ENCODE measurements around the gene CTIF.

- TF ChIP-seq CTCF (IDR thresholded peaks at IDR 0.05; ENCODE audit: low read depth, low read length) (no peak), EZH2phosphoT487 (IDR thresholded peaks at IDR 0.05; ENCODE audit: low read depth) (no peak)
These were observed 154.9 kb downstream of the CTIF start for GRCh38 chr18:48693625-48694262.
